ENCODE measurements around the gene RBM47. TPM values are rescaled to one million over a fixed set of nuclear protein-coding genes. Genes with fewer than 3 reads are reported as not detected.

The RBM47 gene
- total RNA-seq, 1 donor from 2014 or later = 61.1 TPM

DNA sequence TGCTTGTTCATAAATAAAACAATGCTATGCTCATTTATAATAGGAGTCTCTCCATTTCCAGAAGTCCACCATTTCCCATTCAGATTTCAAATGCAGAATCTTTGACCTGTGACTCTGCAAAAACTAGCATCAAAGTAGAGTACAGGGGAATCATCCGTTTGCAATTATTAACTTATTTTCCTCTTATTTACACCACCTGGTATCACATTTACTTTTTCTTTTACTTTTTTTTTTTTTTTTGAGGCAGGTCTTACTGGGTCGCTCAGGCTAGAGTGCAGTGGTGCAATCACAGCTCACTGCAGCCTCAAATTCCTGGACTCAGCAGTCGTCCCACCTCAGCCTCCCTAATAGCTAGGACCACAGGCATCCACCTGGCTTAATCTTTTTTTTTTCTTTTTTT is 37.6 kb downstream of the RBM47 start:
- H3K9me3 ChIP-seq = no peaks in the 10 kb centered on the region
- DNase-seq (ENCODE audit: extremely low spot score in 2 of 2) = no peak
- no peak overlapping the region for H3K27ac ChIP-seq
- no peak for TF ChIP-seq CTCF (IDR thresholded peaks at IDR 0.05)
- TF ChIP-seq POLR2A (IDR thresholded peaks at IDR 0.05) = no peak
- no peak for TF ChIP-seq POLR2AphosphoS5 (IDR thresholded peaks at IDR 0.05; ENCODE audit: insufficient read depth in 1 of 2, low read depth in 1 of 2)
- no peaks in the 10 kb centered on the region for H3K27me3 ChIP-seq
- no peaks in the 10 kb centered on the region for H3K36me3 ChIP-seq
- intact Hi-C loops (cut with DNase I) = no loop called here
- peaks cover 5% of the 10 kb centered on the region for H3K4me1 ChIP-seq
- no peak overlapping the region for H3K4me3 ChIP-seq

DNA sequence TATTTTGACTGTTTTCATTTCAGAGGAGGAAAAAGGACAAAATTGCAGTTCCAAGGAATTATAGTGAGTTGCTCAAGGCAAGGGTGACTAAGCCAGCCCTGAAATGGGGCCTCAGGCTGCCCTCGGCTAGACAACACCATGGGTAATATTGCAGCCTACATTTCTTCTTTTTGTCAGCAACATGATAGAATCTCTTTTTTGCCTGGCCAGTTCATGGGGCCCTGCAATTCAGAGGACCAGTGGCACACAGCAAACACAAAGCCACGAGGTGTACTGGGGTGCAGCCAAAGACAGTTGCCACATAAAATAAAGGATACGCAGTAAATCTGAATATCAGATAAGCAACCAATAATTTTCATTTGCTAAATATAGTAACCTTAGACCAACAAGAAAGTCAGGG is 41.8 kb downstream of the RBM47 start:
- intact Hi-C loops (cut with DNase I) = no loop called here
- Histone ChIP-seq H3K9me3 (no peaks in the 10 kb centered on the region), H3K4me1 (peaks cover 13% of the 10 kb centered on the region), H3K36me3 (no peaks in the 10 kb centered on the region), H3K27ac (peak overlapping the region; percentile 56), H3K4me3 (no peak overlapping the region), H3K27me3 (no peaks in the 10 kb centered on the region)
- no peak for DNase-seq (ENCODE audit: extremely low spot score in 2 of 2)
- no peak for TF ChIP-seq POLR2A (IDR thresholded peaks at IDR 0.05)
- TF ChIP-seq POLR2AphosphoS5 (IDR thresholded peaks at IDR 0.05; ENCODE audit: insufficient read depth in 1 of 2, low read depth in 1 of 2) = no peak
- no peak for TF ChIP-seq CTCF (IDR thresholded peaks at IDR 0.05)

DNA sequence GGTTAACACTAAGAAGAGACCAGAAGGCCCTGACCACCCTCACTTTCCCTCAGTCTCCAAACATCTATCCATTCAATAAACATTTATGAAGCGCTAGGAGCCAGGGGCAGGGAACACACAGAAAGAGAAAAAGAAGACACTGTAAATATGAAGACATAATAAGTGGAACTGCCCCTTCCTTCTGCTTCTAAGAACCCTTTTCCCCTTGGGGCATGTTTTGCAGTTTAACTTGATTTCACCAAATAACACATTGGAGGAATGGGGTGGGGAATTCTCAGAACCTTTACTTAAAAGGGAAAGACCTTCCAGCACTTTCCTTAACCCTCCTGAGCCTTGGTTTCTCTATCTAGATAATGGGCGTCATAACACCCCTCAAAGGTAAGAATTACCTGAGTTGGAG is 42.3 kb downstream of the RBM47 start:
- TF ChIP-seq CTCF (IDR thresholded peaks at IDR 0.05) (no peak), POLR2A (IDR thresholded peaks at IDR 0.05) (no peak), POLR2AphosphoS5 (IDR thresholded peaks at IDR 0.05; ENCODE audit: insufficient read depth in 1 of 2, low read depth in 1 of 2) (no peak)
- no peak overlapping the region for H3K4me3 ChIP-seq
- H3K27ac ChIP-seq = peak overlapping the region; percentile 56
- no peaks in the 10 kb centered on the region for H3K9me3 ChIP-seq
- no peaks in the 10 kb centered on the region for H3K36me3 ChIP-seq
- no peaks in the 10 kb centered on the region for H3K27me3 ChIP-seq
- intact Hi-C loops (cut with DNase I) = no loop called here
- DNase-seq (ENCODE audit: extremely low spot score in 2 of 2) = no peak
- peaks cover 13% of the 10 kb centered on the region for H3K4me1 ChIP-seq

- Histone ChIP-seq H3K9me3 (no peaks in the 10 kb centered on the region), H3K27me3 (no peaks in the 10 kb centered on the region), H3K4me3 (no peak overlapping the region), H3K4me1 (peaks cover 13% of the 10 kb centered on the region), H3K27ac (peak overlapping the region; percentile 56), H3K36me3 (no peaks in the 10 kb centered on the region)
- TF ChIP-seq CTCF (IDR thresholded peaks at IDR 0.05) = no peak
- no peak for TF ChIP-seq POLR2AphosphoS5 (IDR thresholded peaks at IDR 0.05; ENCODE audit: insufficient read depth in 1 of 2, low read depth in 1 of 2)
- intact Hi-C loops (cut with DNase I) = no loop called here
- DNase-seq (ENCODE audit: extremely low spot score in 2 of 2) = no peak
Observed at GRCh38 chr4:40586729-40587128, 42.9 kb downstream of the RBM47 start.

- Histone ChIP-seq H3K4me3 (no peak overlapping the region), H3K27me3 (no peaks in the 10 kb centered on the region), H3K36me3 (no peaks in the 10 kb centered on the region), H3K4me1 (peaks cover 13% of the 10 kb centered on the region), H3K27ac (no peak overlapping the region), H3K9me3 (no peaks in the 10 kb centered on the region)
- intact Hi-C loops (cut with DNase I) = no loop called here
- TF ChIP-seq POLR2AphosphoS5 (IDR thresholded peaks at IDR 0.05; ENCODE audit: insufficient read depth in 1 of 2, low read depth in 1 of 2) = no peak
- TF ChIP-seq CTCF (IDR thresholded peaks at IDR 0.05) = no peak
- TF ChIP-seq POLR2A (IDR thresholded peaks at IDR 0.05) = no peak
- no peak for DNase-seq (ENCODE audit: extremely low spot score in 2 of 2)
Observed at GRCh38 chr4:40586034-40586433, 43.6 kb downstream of the RBM47 start.

All from vagina (tissue), 2 donors.